TTC549 (cell line): ENCODE data around the gene EXD1.

ENCODE experiments used
- FAIRE-seq: peaks from 2 replicates; lab custom pipeline; 2012; peaks lifted over from hg19 to GRCh38; lab: Jason Lieb, UNC

The EXD1 gene

DNA sequence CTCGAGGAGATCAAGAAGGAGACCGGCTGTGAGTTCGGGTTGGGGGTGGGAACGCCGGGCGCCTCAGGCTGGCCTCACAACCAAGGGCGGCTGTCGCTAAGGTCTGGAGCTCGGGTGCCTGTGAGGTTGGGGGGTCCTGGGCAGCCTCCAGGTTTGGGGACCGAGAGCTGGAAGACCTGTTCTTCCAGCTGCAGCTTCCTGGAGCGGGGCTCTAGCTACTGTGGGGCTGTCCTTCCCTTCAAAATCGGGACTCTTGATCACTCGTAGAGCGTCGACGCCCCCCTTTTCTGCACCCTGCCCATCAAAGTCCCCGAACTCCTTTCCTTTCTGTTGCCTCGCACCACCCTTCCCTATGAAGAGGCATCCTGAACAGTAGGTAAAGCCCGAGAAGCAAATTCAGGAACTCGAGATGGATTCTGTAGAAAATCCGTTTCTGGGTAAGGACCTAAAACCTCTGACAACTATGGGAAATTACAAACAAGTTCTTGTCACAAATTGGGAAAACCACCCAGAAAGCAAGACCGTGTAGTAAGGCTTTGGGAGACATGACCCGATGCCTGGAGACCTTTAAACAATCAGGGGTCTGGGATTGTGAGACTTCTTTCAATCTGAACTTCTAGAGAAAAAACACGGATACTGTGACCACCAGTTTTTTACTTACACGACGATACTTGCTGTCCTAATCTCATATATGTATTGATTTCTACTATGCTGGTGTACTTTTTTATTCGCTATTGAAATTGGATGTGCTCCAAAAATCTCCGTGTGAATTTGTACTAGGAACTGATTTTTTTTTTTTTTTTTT, 1.1 kb upstream of the EXD1 start:
- FAIRE-seq = no peak

DNA sequence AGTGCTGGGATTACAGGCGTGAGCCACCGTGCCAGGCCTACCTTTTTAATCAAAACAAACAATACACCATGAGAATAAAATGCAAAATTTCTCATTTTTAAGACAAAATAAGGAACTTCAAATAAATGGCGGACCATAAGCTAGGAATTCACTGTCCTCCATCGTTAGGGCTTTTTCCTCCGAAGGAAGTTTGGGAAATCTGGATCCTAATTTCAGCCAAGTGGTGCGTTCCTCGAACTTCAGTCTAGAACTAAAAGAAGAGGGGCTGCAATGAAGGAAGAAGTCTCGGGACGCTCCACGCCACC, 260 bp downstream of the EXD1 start:
- no peak for FAIRE-seq

DNA sequence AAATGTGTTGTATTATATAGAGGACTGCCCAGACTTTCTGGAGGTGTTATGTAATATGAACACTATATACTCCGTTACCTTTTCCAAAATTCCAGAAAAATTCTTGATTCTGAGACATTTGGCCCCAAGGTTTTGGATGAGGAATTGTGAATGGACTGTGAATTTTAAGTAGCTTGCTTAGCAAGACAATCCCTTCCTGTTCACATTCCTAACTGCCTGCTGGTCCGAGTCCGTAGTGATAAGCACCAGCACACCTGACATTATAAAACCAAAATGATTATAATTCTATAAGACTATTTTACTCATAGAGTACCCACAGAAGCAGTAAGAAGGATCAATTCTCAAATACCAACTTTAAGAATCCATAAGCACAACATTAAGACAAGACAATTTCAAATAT, 11.2 kb downstream of the EXD1 start:
- FAIRE-seq = no peak

DNA sequence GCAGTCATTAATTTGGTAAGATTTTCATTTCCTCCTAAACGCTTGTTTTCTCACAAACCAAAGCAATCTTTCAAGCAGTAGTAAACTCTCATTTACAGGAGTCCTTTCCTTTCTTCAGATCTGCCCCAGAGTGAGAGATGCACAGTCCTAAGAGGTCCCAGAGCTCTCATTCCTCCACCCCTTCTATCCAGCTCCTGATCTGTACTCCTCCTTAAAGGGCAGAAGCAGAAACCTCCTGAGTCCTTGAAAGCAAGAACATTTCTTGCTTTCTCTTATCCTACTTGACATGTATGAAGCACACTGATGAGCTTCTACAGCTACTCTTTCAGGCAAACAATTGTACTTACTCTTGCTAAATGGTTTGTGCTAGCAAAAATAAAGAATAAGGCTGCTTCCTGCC, 11.7 kb downstream of the EXD1 start:
- FAIRE-seq = no peak

DNA sequence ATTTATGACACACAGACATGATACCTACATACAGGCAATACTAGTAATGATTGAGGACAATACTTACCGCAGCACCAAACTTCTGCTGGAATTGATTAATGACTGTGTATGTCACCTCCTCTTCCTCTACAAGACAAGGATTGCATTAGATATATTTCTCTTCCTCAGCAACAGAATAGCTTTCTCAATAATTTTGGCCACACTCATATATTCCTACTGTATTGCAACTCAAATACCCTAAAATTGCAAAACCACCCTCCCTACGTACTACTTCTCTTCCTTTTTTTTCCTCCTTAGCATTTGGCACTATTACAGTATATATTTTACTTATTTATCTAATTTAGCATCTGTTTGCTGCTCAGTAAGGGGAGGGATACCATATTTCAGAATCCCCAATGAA, 14.8 kb downstream of the EXD1 start:
- FAIRE-seq = no peak

DNA sequence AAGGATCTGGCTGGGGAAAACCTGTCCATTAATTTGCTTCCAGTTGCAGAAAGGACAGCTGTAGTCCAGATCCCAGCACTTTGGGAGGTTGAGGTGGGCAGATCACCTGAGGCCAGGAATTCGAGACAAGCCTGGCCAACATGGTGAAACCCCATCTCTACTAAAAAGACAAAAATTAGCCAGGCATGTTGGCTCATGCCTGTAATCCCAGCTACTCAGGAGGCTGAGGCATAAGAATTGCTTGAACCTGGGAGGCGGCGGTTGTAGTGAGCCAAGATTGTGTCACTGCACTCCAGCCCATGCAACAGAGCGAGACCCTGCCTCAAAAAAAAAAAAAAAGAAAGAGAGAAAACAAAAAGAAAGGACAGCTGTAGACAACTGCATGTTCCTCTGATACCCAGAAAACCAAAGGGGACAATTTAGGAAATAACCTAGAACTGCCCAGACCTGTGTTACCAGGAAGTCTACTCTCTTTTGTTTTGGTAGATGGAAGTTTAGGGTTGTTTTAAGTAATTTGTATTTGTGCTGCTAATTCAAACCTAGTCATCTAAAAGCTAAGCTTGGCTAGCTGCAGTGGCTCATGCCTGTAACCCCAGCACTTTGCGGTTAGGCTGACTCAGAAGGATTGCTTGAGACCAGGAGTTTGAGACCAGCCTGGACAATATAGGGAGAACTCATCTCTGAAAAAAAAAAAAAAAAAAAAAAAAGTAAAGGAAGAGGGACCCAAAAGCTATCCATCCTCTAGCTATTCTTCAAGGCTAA, 22.7 kb downstream of the EXD1 start:
- FAIRE-seq = no peak

DNA sequence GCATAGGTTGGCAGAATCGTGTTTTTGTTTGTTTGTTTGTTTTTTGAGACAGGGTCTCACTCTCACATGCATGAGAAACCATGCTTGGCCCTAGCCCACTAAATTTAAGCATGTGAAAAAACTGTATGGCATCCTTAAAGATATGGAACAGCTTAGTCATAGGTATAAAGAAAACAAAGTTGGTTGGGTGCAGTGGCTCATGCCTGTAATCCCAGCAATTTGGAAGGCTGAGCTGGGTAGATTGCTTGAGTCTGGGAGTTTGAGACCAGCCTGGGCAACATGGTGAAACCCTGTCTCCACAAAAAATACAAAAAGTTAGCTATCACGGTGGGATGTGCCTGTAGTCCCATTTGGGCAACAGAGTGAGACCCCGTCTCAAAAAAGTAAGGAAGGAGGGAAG, 25.2 kb downstream of the EXD1 start:
- FAIRE-seq = no peak

DNA sequence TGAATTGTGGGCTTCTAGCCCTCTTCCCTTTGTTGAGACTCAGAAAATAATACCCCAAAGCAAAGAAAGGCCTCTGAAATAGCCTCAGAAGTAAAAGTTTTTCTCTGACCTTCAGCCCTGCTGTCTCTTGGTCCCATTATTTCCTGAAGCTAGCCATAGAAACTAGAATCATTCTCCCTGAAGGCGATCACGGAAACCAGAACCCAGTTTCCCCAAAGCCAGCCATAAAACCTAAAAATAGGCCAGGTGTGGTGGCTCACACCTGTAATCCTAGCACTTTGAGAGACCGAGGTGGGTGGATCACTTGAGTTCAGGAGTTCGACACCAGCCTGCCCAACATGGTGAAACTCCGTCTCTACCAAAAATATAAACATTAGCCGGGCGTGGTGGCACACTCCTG, 27.2 kb downstream of the EXD1 start:
- no peak for FAIRE-seq

DNA sequence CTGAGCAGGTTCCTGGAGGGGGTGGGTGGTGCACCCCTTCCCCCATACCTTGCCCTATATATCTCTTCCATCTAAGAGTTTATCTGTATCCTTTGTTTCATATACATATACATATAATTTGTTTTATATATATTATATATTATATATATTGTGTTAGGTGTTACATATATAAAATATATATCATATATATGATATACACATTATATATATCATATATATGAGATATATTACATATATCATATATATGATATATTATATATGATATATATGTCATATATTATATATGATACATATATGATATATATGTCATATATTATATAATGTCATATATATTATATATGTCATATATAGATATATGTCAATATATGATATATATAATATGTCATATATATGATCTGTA, 31.1 kb downstream of the EXD1 start:
- peak; percentile 87 for FAIRE-seq

DNA sequence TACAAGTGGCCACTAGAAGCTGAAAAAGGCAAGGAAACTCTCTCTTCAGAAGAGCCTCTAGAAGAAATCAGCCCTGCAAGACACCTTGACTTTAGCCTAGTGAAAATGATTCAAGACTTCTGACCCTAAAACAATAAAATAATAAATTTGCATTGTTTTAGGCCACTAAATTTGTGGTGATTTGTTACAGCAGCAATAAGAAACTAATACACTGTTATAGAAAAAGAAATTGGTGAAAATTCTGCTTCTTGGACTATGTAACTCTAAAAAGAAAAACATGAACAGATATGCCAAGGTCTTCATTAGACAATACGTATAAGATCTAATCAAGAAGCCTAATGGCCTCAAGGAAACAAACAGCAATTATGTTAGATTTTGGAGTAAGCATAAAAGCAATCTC, 36.1 kb downstream of the EXD1 start:
- FAIRE-seq = no peak

DNA sequence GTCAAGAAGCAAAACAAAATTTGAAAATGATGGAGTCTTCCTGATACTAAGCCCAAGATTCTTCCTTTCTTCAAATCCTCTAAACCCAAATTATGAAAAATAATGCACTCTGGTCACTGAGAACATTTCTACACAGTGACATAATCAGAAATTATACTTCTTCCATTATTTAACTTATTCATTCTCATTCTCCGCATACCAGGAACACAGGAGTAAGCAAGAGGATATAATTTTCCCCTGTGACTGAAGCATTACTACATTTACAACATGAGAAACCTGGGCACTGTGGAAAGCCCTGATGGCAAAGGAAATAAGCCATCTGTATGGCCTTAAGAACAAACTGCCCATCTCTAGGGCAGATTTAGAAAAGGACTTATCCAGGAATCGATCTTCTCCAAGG, 47.0 kb downstream of the EXD1 start:
- no peak for FAIRE-seq

DNA sequence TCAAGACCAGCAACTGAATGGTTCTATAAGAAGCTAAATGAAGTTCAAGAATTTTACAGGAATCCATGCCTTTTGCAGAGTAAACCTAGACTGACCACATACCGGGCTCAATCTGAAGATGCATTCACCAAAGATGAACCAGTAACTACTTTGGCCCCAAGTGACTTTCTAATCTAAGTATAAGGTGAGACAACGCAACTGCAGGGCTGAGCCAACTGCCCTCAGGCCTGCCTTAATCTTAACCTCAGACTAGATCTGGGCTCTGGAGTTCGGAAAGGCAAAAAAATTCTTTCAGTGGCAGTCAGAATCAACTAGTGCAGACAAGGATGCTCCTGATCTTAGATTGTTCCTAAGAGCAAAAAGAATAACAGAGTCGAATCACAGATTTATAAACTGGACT, 48.3 kb downstream of the EXD1 start:
- no peak for FAIRE-seq

DNA sequence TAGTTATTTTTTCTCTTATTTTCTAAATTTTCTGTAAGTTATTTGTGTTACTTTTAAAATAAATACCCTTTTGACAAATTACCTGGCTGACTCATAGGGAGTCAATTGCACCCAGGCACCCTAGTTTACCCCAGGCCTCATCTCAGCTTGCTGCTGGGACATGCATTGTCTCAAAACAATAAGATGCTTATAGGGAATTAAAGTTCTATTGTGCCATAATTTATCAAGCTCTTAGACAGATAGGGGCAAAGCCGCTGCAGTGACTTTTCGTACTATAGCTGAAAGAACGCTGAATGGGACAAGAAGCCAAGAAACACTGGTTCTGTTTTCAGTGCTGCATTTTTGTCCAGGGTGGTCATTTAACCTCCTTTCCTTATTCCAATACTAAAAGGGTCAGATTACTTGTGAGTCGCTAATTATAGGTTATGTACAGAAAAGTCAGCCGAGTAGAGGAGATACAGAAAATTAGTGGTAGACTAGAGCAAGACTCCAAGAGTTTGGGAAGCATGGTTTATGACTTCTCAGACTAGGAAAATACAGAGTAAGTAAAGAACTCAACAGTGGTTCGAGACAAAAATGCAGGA, 50.3 kb downstream of the EXD1 start:
- no peak for FAIRE-seq

DNA sequence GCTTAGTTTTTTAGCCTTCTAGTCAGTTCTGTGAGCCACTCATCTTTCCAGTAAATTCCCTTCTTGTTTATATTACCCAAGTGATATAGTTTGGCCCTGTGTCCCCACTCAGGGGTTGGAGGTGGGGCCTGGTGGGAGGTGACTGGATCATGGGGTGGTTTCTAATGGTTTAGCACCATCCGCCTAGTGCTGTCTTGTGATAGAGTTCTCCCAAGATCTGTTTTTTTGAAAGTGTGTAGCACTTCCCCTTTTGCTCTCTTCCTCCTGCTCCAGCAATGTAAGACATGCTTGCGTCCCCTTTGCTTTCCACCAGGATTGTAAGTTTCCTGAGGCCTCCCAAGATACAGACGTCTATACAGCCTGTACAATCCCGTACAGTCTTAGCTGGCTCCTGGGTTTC, 60.8 kb downstream of the EXD1 start:
- FAIRE-seq = no peak

DNA sequence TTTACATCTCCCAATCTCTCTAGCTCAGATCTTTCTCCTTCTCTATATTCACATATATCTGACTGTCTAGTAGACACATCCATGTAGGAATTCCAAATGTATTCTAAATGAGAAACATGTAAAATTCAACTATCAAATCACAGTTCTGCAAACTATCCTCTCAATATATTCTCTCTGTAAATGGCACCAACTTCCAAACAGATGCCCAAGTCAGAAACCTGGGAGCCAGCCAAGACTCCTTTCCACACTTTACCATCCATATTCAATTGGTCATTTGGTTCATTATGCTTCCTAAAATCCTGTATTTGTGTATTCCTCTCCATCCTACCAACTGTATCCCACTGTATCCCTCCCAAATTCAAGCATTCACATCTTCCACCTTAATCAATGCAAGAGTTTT, 61.5 kb downstream of the EXD1 start:
- no peak for FAIRE-seq

DNA sequence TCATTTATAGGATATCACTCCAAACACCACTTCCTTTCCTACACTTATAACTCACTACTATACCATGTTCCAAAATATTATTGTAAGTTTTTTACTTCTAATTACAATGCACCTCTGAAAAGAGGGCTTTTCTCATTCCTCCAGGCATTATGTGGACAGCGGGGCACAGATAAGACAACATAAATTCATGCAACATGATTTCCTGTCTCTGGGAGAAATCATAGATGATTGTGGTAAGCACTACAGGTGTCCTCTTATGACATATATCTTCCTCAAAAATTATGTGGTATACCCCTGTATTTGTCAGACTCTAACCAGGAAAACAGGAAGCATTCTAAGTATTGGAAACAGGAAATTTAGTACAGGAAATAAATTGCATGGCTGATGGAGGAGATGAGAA, 68.8 kb downstream of the EXD1 start:
- FAIRE-seq = no peak

DNA sequence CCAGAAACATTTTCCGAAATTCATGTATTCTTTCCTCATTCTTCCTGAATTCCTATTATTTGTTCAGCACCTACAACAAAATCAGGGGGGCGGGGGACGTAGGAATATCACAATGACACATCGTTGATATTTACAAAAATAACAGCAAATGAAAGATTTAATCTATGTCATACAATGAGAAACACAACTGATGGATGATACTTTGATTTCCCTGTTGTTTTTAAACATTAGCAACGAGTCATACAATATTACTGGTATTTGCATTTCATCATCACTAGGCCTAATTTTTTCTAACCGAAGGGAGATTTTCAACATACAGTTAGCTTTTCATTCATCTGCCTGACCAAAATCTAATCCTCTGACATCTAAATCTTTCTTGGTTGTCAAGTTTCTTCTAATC, 69.2 kb downstream of the EXD1 start:
- FAIRE-seq = no peak

DNA sequence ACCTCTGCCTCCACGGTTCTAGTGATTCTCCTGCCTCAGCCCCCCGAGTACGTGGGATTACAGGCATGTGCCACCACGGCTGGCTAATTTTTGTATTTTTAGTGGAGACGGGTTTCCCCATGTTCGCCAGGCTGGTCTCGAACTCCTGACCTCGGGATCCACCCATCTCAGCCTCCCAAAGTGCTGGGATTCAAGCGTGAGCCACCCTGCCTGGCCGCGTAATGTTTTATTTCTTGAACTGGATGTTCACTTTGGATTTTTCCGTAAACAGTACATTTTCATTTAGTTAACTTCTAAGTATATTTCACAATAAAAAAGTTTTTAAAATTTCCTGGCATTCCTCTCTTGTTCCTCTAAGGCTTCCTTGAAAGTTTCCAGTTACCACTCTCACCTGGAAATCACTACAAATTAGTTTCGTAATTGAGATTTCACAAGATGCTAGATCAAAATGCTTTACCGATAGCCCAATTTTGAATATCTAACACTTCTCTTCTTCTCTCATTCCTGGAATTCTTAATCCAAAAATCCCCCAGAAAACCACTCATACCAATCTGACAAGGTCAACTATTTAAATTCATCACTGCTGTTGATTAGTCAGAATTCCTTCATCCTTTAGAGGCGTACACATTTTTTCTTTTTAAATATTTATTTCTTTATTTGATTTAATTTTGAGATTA, 69.8 kb downstream of the EXD1 start:
- no peak for FAIRE-seq

DNA sequence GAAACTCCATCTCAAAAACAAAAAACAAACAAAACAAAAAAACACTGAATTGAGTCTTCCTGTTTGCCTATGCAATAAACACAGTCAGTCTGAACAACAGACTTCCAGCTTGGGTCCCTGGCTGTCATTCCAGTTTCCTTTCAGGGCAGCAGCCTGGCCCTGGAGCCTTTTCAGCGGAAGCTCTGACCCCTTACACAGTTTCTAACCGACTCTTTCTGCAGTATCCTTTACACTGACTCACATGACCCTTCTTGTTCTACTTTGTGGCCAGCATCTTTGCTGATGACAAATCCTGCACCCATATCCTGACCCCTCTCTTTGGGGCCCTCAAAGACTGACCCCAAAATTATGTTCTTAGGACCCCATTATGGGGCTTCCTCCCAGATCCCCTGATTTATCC, 76.1 kb downstream of the EXD1 start:
- FAIRE-seq = no peak

DNA sequence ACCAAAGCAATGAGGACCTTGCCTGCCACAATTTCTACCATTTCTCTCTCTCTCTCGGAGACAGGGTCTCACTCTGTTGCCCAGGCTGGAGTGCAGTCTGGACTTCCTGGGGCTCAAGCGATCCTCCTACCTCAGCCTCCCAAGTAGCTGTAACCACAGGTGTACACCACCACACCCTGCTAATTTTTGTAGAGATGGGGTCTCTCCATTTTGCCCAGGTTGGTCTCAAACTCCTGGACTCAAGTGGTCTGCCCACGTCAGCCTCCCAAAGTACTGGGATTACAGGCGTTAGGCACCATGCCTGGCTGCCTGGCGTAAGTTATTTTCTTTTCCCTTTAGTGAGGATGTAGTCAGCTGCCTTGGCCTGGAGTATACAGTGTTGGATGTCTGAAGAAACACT, 76.8 kb downstream of the EXD1 start:
- no peak for FAIRE-seq

DNA sequence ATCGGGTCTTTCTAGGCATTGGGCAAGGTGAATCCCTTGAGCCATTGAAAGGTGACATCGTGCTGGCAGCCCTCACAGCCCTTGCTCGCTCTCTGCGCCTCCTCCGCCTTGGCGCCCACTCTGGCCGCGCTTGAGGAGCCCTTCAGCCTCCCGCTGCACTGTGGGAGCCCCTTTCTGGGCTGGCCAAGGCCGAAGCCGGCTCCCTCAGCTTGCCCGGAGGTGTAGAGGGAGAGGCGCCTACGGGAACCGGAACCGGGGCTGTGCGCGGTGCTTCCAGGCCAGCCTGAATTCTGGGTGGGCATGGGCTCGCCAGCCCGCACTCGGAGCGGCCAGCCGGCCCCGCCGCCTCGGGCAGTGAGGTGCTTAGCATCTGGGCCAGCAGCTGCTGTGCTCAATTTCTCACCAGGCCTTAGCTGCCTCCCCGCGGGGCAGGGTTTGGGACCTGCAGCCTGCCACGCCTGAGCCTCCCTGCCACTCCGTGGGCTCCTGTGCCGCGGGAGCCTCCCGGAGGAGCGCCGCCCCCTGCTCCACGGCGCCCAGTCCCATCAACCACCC, 79.0 kb downstream of the EXD1 start:
- FAIRE-seq = no peak

DNA sequence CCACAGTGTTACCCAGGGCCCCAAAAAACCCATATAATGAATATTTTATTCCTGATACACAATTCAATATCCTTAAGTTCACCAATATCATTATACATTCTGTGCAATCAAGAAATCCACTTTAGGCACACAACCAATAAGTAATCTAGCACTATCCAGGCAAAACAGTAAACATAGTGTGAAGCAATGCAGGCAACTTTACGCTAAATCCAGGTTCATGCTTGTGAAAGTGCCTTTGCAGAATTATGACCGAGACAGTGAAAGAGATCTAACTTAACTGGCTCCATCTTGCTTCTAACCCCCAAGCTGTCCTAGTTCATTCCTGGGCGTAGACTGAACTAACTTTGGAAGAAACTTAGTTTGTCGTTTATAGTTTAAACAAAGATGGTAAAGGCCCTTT, 80.3 kb downstream of the EXD1 start:
- FAIRE-seq = no peak

DNA sequence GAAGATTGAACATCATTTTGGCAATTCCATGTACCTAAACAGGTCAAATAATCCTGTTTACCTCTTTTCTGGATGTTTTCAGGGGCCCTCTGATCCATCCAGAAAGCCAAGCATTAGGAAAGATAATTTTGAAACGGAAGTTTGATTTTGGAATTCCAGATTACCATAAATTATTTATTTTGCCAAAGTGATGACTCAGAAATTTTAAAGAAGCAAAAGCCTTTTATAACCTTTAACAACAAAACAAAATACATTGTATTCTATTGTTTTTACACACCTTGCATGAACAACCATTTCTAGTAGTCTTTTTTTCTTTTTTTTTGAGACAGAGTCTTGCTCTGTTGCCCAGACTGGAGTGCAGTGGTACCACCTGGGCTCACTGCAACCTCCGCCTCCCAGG, 82.5 kb downstream of the EXD1 start:
- no peak for FAIRE-seq
